ENCODE results near the gene GLB1L2.
A peak's percentile ranks its signal among the peaks of the same experiment; 100 is the strongest.
"Not testable (repeated sequence)": the region's sequence is repeated elsewhere in the genome, so short reads cannot be mapped to it uniquely, and the experiment has no call there.

Gene GLB1L2

GRCh38 chr11:134331354-134332188 lies at the start of gene GLB1L2:
GLB1L2 (plus strand) TSS chr11:134331988; CDS start chr11:134332062, 74 bp downstream.
- DNase-seq, result peak; percentile 27 to 29

DNA sequence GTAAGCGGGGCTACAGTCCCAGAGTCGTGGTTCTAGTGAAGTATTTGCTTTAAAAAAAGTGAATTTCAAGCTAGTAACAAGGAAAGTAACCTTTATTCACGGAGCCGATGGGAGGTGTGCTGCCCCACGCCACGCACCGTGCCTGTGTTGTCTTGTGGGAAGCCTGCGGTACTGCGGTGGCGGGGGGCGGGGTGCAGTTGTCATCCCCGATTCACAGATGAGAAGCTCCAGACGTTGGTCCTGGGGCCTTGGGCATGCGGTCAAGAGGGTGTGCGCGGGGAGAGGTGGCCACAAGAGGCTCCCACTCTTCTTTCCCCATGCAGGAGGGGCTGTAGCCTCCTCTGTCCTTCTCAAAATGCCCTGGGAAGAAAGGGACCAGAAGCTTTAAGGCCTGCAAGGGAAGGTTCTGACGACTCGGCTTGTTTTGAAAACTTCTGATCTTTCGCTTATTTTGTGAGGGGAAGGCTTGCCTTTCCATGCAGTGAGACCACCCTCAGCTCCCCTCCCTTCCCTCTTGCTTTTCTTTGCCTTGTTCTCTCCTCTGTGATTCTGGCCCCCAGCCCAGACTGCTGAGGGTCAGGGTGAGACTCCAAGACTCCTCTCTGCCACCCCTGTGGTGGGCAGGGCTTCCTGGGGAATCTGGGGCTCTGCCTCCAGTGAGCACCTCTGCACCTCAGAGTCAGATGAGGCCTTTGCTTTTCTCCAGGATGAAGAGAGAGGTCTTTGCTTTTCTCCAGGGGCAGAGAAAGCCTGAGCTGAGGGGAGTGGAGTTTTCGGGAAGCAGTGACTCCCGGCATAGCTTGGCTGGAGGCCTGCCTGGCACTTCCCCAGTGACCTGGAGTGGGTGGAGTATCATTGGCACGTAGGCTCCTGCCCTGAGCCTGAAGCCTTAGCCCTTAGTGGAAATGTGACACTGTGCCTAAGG lies 49.4 kb upstream of the GLB1L2 start:
- DNase-seq, result no peak

DNA sequence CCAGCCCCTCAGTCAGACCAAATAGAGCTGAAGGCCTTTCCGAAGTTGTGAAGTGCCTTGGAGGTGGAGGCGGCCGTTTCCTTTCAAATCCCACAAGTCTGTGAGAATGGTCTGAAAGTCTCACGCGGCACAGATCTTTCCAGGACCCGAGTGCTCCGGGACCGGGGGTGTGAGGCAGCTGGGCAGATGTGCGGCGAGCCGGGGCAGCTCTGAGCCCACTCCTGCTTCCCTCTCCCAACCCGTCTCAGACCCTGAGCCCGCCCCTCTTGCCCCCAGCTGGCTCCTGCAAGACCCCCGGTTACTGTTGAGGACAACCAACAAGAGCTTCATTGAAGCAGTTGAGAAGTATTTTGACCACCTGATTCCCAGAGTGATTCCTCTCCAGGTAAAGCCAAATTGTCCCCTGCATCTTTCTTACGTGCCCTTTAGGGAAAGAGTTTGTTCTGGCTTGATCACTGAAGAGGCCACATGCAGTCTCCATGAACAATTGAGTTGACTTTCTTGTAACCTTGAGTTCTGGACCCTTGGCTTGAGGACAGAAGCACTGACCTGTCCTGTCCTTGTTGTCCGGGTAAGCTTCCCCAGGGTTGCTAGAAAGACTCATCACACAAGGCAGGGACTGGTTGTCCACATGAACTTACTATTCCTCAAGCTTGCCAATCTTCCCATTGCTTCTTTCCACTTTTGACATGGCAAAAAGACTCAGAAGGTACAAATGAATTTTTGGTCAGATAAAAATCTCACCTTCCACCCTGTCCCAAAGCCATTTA lies 48.1 kb upstream of the GLB1L2 start:
- DNase-seq, result no peak

DNA sequence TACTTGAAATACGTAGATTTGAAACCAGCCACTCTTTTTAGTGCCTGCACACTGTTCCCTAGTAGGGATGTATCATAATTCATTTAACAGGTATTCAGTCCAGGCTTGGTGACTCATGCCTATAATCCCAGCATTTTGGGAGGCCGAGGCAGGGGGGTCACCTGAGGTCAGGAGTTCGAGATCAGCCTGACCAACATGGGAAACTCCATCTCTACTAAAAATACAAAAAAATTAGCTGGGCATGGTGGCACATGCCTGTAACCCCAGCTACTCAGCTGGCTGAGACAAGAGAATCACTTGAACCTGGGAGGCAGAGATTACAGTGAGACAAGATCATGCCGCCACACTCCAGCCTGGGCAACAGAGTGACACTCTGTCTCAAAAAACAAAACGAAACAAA lies 47.4 kb upstream of the GLB1L2 start:
- not testable (repeated sequence) for DNase-seq

GRCh38 chr11:134287561-134287960 lies 44.2 kb upstream of the GLB1L2 start:
- no peak for DNase-seq

- no peak for DNase-seq
These were observed 43.3 kb upstream of the GLB1L2 start for GRCh38 chr11:134288486-134288885.

- no peak for DNase-seq
These were observed 42.6 kb upstream of the GLB1L2 start for GRCh38 chr11:134289167-134289566.

DNA sequence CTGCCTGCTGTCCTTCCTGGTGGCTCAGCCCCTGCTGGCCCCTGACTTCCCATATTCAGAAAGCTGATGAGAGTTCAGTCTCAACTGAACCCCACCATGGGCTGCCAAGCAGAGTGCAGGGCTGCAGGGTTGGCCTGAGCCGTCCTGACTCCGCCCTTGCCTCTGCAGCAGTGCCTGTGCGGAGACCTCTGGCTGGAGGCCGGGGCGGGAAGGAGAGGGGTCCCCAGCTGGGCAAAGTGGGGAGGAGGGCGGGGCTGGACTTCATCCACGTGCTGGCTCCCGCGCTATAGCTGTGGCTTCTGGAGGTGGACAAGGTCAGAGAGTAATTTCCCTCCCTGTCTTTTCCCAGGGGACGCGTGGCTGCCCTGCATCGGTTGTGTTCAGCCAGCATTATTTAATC lies 42.0 kb upstream of the GLB1L2 start:
- no peak for DNase-seq

GRCh38 chr11:134290646-134291045 lies 41.1 kb upstream of the GLB1L2 start:
- DNase-seq, result no peak

DNA sequence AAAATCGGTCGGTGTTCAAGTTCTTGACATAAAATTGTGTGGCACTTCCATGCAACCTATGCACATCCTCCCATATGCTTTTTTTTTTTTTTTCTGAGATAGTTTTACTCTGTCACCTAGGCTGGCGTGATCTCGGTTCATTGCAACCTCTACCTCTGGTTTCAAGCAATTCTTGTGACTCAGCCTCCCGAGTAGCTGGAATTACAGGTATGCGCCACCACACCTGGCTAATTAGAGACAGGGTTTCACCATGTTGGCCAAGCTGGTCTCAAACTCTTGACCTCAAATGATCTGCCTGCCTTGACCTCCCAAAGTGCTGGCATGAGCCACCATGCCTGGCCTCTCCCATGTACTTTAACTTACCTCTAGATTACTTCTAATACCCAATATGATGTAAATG lies 40.6 kb upstream of the GLB1L2 start:
- DNase-seq, result no peak

DNA sequence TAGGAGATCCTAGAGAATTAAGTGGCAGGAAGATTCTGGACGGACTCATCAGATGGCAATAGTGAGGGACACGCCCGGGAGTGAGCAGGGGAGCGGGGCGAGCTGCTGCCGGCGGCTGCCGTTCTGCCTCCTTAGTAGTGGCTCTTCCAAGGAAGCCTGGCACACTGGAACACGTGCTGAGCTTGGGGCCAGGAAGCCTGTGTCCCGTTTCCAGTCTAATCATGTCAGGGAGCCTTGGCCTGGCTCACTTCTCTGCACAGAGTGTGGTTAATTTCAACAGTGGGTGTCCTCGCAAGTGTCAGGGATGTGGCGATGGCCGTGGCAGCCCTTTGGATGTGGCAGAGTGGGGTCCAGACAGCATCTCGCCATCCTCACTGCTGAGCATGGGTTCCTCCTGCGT lies 39.1 kb upstream of the GLB1L2 start:
- no peak for DNase-seq

- DNase-seq, result no peak
These were observed 38.4 kb upstream of the GLB1L2 start for GRCh38 chr11:134293119-134294113.

GRCh38 chr11:134294664-134295063 lies 37.1 kb upstream of the GLB1L2 start:
- no peak for DNase-seq

DNA sequence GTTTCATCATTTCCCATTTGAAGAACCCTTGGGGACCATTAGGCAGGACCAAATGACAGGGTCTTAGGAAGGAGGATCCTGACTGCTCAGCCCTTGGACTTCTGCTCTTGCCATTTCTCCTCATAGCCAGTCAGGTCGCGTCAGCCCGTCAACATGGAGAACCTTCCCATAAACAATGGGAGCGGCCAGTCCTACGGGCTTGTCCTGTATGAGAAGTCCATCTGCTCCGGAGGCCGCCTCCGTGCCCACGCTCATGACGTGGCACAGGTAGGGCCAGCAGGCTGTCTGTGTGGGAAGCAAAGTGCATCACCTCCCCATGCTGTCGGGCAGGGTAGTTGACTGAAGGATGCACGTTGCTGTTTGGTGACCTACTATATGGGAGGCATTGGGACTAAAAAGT lies 19.6 kb upstream of the GLB1L2 start:
- DNase-seq, result no peak

DNA sequence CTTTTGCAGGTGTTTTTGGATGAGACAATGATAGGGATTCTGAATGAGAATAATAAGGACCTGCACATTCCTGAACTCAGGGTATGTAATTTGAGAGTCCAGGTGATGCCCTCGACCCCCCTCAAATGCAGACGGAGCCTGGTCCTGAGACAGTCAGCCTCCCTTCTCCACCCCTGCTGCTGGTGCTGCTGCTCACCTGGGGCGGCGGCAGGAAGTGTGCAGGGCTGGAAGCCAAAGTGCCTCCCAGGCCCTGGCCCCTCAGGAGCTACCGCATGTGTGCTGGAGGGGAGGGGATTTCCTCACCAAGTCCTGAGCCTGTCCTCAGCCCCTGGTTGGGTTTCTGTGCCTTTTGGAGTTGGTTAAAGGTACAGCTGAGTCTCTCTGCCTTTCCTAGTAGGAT lies 19.0 kb upstream of the GLB1L2 start:
- DNase-seq, result no peak

- no peak for DNase-seq
These were observed 18.4 kb upstream of the GLB1L2 start for GRCh38 chr11:134313379-134313778.

DNA sequence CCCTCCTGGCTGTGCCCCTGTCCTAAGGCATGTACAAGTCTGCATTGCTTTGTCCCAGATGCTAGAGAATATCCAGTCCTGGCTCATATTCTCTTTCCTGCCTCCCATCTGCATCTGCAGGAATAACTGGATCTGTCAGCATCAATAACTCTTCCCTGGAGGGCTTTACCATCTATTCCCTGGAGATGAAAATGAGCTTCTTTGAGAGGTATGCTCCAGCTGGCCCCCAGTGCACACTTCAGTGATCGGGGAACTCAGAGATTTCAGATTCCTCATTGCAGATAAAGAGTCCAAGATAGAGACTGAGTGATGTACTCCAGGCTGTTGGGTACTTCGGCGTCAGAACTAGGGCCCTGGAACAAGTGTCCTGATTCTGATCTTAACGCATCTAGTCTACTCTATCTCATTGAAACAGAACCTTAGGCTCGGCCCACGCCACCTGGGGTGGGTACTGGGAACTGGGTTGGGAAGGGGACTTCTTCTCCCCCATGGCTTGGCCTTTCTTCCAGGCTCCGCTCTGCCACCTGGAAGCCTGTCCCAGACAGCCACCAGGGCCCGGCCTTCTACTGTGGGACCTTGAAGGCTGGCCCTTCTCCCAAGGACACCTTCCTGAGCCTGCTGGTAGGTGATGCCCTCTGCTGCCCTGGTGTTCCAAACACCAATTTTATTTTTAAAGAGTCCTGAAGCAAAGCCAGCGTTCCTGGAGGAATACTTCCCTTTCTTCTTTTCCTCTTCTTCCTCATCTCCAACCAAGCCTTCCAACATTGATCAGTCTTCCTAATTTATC lies 17.8 kb upstream of the GLB1L2 start:
- DNase-seq, result no peak

DNA sequence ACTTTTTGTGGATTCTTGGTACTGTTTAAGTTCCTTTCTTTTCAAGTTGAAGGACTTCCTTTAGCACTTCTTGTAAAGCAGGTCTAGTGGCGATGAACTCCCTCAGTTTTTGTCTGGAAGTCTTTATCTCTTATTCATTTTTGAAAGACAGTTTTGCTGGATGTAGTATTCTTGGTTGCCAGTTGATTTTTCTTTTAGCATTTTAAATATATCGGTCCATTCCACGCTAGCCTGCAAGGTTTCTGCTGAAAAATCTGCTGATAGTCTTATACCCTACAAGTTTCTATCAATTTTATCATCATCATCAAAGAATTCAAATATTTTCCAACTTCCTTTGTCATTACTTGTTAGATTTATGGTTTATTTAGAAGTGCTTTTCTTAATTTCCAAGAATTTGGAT lies 14.7 kb upstream of the GLB1L2 start:
- DNase-seq, result no peak

DNA sequence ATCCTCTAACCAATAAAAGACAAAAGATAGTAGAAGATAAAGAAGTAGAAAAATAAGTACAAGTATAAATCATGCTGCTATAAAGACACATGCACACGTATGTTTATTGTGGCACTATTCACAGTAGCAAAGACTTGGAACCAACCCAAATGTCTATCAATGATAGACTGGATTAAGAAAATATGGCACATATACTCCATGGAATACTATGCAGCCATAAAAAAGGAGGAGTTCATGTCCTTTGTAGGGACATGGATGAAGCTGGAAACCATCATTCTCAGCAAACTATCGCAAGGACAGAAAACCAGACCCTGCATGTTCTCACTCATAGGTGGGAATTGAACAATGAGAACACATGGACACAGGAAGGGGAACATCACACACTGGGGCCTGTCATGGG lies 10.4 kb upstream of the GLB1L2 start:
- DNase-seq, result not testable (repeated sequence)

- DNase-seq, result no peak
These were observed 9.2 kb upstream of the GLB1L2 start for GRCh38 chr11:134322553-134322952.

GRCh38 chr11:134328433-134328832 lies 3.4 kb upstream of the GLB1L2 start:
- DNase-seq, result no peak
